RWPE1 (cell line): ENCODE results near the gene OTX2.

Experiments used
- CTCF ChIA-PET: fragments of 350-600 bp; sonication (Branson Sonifier 250); formaldehyde crosslinking; extraction: SDS; loops from one replicate; lab custom pipeline; 2021; lab: Yijun Ruan, JAX
- POLR2A ChIA-PET: fragments of 400-600 bp; formaldehyde crosslinking; extraction: SDS; loops from one replicate; lab custom pipeline; 2020; ENCODE audit warnings: antibody characterized with exemption; ENCODE audit not compliant: low non-redundant PET; lab: Yijun Ruan, JAX
- DNase-seq: peaks from one replicate; pipeline ENCODE4 v3.0.0; 2012; ENCODE audit warnings: low spot score
- H3K27ac ChIP-seq: fragments of 450-650 bp; 2 replicates; pipeline ENCODE4 v1.5.1; 2017
- CTCF ChIP-seq: fragments of 450-650 bp; conservative IDR thresholded peaks from 2 replicates; pipeline ENCODE4 v1.5.1; 2017; ENCODE audit warnings: low read depth, mild to moderate bottlenecking

Gene OTX2

GRCh38 chr14:56759094-56759493 is 51.2 kb downstream of the OTX2 start:
- no peak for DNase-seq
- POLR2A ChIA-PET, result no interaction called here
- no peak for TF ChIP-seq CTCF
- H3K27ac ChIP-seq, result no peak overlapping the region
- CTCF ChIA-PET, result interaction anchor here (0.5 kb wide), 1 partner anchor 8 kb away, joined by 3 read pairs; no protein-coding TSS in a partner anchor

GRCh38 chr14:56754921-56755320 is 55.4 kb downstream of the OTX2 start:
- no peak for TF ChIP-seq CTCF
- no peak for DNase-seq
- CTCF ChIA-PET, result no interaction called here
- H3K27ac ChIP-seq, result no peak overlapping the region
- POLR2A ChIA-PET, result no interaction called here

GRCh38 chr14:56753396-56753795 is 56.9 kb downstream of the OTX2 start:
- ChIA-PET CTCF (no interaction called here), POLR2A (no interaction called here)
- TF ChIP-seq CTCF, result no peak
- DNase-seq, result no peak
- no peak overlapping the region for H3K27ac ChIP-seq

- CTCF ChIA-PET, result interaction anchor here (0.7 kb wide), 1 partner anchor 420 kb away, joined by 3 read pairs; no protein-coding TSS in a partner anchor
- H3K27ac ChIP-seq, result no peak overlapping the region
- POLR2A ChIA-PET, result no interaction called here
- peak; percentile 8 for DNase-seq
- no peak for TF ChIP-seq CTCF
These were observed 57.9 kb downstream of the OTX2 start for GRCh38 chr14:56752428-56752827.

GRCh38 chr14:56751471-56751870 is 58.8 kb downstream of the OTX2 start:
- TF ChIP-seq CTCF, result no peak
- H3K27ac ChIP-seq, result no peak overlapping the region
- ChIA-PET CTCF (interaction anchor here (0.8 kb wide), 1 partner anchor 8 kb away, joined by 3 read pairs; no protein-coding TSS in a partner anchor), POLR2A (no interaction called here)
- no peak for DNase-seq
